NCI-H1694 (cell line): ENCODE data around the gene IL36A.

Source experiments
- DNase-seq: peaks from one replicate; lab custom pipeline; 2025; lab: John Stamatoyannopoulos, UW

IL36A gene

DNA sequence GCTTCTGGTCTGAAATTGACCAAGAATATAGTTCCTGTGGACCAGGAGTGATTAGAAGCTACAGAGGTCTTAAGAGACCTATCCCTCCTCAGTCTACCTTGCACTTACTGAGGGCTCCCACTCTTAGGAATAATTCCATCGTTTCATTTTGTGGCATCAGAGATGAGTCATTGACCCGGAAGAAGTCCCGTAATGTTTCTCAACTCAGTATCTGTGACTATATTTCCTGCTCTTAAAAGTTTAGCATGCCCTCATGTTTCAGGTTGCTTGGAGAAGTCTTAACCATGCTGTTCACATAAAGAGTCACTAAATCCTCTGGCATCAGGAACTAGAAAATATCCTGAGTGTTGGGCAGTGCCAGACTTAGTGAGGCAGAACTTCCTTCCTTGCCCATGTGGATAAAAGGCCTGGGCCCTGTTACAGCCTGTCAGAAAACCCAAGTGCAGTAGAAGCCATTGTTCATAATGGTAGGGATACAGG, at the start of gene IL36A:
TSS of gene IL36A (plus strand) at position 430 of the 480 bp plus-strand sequence. CDS start 413 bp downstream, outside the sequence.
- no peak for DNase-seq

DNA sequence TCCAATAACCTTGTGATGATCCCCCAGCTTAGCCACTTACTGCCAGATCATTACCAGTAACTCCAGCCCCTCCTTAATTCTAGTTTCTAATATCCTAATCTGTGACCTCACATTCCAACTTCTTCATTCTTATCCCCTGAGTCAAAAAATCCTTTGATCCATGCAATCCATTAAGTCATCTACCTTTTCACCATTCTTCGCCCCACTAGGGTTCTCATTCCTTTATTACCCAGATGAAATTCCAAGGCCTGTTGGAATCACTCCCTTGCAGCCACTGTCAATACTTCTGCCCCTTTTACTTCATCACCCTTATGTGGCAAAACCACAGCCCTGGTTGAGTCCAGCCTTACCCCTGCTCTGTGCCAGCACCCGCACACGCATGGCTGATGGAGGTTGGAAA, 47.7 kb upstream of the IL36A start:
- DNase-seq = no peak

DNA sequence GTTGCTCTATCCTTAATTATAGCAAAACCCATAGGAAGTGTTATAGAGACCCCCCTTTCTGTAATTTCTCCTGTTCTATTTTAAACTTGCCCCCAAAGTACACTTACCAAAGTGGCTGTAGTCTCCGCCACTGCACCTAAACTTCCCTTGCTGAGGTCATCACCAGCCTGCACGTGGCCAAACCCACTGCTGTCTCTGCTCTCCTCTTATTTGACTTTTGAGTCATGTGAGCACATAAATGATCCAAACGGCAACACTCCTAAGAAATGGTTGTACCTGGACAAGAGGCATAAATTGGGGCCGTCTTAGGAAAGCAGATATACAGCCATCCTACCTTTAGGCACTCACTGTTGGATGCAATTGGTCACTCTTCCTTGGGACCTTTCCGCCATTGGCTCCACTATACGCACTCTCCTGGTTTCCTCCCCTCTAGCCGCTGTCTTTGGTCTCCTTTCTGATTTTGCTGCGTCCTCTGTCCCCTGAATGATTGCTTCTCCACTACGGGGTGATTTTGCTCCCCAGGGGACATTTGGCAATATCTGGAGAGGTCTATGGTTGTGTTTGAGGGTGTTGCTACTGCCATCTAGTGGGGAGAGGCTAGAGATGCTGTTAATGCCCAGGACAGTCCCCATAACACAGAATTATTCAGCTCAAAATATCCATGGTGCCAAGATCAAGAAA, 46.7 kb upstream of the IL36A start:
- DNase-seq = peak; percentile 56

DNA sequence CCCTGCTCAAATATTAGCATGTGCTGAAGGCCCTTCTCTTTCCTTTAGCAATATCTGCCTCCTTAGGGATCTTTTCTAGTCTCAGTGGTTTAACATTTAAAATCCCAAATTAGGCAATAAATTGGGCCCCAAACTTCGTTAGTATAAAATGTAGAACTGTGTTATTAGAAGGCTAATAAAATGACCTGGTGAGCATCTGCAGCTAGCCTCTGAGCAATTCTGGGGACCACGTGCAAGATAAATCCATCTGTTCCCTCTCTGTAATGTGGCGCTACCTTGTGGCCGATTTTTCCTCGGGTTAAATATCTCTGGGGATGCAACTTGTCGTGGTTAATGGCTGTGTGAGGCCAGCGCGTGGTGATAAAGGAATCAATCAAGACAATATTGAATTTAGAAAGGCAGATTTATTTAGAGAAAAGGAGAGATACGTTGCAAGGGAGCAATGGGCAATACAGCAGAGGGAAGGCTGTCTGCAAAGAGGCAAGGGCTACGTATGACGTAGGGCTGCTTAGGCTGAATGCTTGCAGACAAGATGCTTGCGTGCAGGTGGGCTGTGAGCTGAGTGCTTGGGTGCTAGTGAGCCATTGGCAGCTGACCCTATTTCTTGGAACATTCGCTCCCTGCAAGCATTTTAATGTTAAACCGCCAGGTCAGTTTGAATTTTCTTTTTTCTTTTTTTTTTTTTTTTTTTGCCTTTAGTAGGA, 46.0 kb upstream of the IL36A start:
- no peak for DNase-seq

- no peak for DNase-seq
These were observed 44.9 kb upstream of the IL36A start for GRCh38 chr2:112960230-112960825.

DNA sequence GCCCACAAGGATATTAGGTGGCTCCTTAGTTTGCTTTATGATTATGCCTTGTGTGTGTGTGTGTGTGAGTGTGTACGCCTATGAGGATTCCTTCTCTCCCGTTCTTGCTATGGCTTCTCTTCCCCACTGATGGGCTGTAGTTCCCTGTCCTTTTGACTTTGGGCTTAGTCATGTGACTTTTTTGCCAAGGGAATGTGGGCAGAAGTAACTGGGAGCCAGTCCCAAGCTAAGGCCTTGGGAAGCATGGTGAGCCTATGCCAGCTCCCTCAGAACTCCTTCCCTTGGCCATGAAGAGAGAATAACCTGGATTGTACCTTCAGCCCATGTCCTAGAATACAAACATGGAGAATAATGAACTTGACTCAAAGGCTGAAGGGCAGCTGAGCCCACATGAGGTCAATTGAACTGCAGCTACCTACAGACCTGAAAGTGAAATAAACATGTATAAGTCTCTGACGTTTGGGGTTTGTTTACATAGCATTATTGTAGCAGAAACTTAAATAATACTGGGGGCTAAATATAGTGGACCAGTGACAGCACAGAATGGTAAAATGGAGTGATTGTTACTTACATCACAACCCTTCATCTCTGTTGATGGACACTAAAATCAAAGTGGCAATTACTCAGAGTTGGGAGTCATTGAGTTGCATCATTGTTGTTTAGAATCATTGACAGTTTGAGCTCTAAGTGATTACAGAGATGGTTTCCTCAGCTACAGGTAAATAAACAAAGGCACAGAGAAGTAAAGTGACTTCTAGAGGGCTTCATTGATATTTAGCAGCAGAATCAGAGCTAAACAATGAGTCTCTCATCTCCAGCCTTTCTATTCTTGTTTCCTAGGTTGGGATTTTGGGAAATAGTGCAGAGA, 42.7 kb upstream of the IL36A start:
- DNase-seq = no peak

GRCh38 chr2:112967023-112967422, 38.2 kb upstream of the IL36A start:
- DNase-seq = no peak

- DNase-seq = no peak
These were observed 32.7 kb upstream of the IL36A start for GRCh38 chr2:112972423-112973086.

DNA sequence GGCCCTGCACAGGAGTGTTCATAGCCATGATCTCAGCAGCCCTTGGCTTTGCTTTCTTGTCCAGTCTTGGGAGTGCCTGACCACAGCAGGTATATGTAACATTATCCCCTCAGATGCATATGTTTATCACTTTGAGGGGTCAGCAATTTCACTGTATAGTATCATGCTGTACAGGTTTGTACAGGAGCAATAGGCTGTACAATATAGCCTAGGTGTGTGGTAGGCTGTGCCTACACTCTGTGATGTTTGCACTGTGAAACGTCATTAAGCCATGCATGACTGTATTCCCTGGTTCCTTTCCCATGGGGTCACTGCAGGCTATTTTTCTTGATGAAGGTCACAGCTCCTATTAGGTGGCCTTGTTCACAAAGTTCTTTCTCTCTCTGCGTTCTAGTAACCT, 32.1 kb upstream of the IL36A start:
- DNase-seq = no peak

- DNase-seq = no peak
These were observed 27.7 kb upstream of the IL36A start, which contains the start of gene IL36G for GRCh38 chr2:112977559-112978056. IL36G (plus strand) TSS chr2:112978006; CDS start chr2:112978639, 633 bp downstream.

- no peak for DNase-seq
These were observed 25.5 kb upstream of the IL36A start for GRCh38 chr2:112979731-112980130.

GRCh38 chr2:112980537-112980936, 24.7 kb upstream of the IL36A start:
- no peak for DNase-seq

- no peak for DNase-seq
These were observed 20.2 kb upstream of the IL36A start for GRCh38 chr2:112985090-112985489.

- DNase-seq = no peak
These were observed 15.6 kb upstream of the IL36A start for GRCh38 chr2:112989611-112990010.

GRCh38 chr2:112993831-112994230, 11.4 kb upstream of the IL36A start:
- no peak for DNase-seq

DNA sequence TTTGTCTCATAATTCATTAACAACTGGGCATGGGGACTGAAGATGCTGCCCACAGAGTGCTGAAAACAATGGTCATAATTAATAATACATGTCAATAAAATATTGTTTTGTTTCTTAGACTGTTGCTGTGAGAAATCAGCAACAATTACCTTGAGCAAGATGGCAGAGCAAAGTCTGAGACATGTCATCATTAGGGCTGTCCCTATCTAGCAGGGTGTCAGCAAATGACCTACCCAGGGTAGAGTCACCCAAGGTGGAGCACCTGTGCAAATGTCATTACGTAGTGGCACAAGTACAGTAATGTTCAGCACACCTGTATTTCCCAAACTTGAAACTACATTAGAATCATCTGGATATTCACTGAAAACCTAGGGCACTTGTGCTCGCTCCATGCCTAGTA, 10.6 kb upstream of the IL36A start:
- no peak for DNase-seq

GRCh38 chr2:112995346-112995920, 9.8 kb upstream of the IL36A start:
- no peak for DNase-seq

- DNase-seq = no peak
These were observed 8.6 kb upstream of the IL36A start for GRCh38 chr2:112996635-112997034.

GRCh38 chr2:112997151-112997550, 8.1 kb upstream of the IL36A start:
- DNase-seq = no peak

DNA sequence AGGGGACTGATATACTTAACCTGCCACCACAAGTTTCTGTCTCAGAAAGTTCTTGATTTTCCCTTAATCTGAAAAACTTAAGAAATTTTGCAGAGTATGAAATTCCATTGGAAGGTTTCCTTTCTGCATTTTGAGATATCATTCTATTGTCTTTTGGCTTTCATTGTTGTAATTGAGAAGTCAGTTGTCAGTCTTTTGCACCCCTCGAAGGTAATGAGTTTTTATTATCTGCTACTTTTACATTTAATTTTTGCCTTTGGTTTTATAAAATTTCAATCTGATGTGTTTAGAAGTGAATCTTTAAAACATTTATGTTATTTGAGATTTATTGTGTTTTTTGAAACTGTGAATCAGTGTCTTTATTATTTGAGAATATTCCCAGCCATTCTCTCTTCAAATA, 4.8 kb upstream of the IL36A start:
- no peak for DNase-seq

- DNase-seq = no peak
These were observed 2.6 kb upstream of the IL36A start for GRCh38 chr2:113002677-113003076.
